NCI-H1092 treated with DMSO at 0.1 percent for 48 hours (cell line): Measurements from ENCODE around the gene CD2AP.
"Not testable (repeated sequence)": the region's sequence is repeated elsewhere in the genome, so short reads cannot be mapped to it uniquely, and the experiment has no call there.

Experiments used
- DNase-seq: peaks from one replicate; lab custom pipeline; 2025; lab: John Stamatoyannopoulos, UW

The CD2AP gene

GRCh38 chr6:47496935-47497579 is 19.5 kb downstream of the CD2AP start:
- DNase-seq: no peak

GRCh38 chr6:47502920-47503319 is 25.3 kb downstream of the CD2AP start:
- no peak for DNase-seq

- no peak for DNase-seq
These were observed 32.3 kb downstream of the CD2AP start for GRCh38 chr6:47509937-47510336.

- no peak for DNase-seq
These were observed 35.3 kb downstream of the CD2AP start for GRCh38 chr6:47512872-47513271.

GRCh38 chr6:47519279-47519678 is 41.7 kb downstream of the CD2AP start:
- no peak for DNase-seq

- DNase-seq: peak; percentile 1
These were observed 42.7 kb downstream of the CD2AP start for GRCh38 chr6:47520282-47520681.

- DNase-seq: no peak
These were observed 44.4 kb downstream of the CD2AP start for GRCh38 chr6:47521961-47522360.

GRCh38 chr6:47524136-47524845 is 46.7 kb downstream of the CD2AP start:
- no peak for DNase-seq

- no peak for DNase-seq
These were observed 47.9 kb downstream of the CD2AP start for GRCh38 chr6:47525330-47526057.

- no peak for DNase-seq
These were observed 49.7 kb downstream of the CD2AP start for GRCh38 chr6:47527274-47527673.

GRCh38 chr6:47529734-47530133 is 52.1 kb downstream of the CD2AP start:
- DNase-seq: no peak

GRCh38 chr6:47532981-47533585 is 55.5 kb downstream of the CD2AP start:
- no peak for DNase-seq

GRCh38 chr6:47534063-47534462 is 56.5 kb downstream of the CD2AP start:
- no peak for DNase-seq

- no peak for DNase-seq
These were observed 58.0 kb downstream of the CD2AP start for GRCh38 chr6:47535316-47536225.

GRCh38 chr6:47536816-47537401 is 59.3 kb downstream of the CD2AP start:
- DNase-seq: no peak

- DNase-seq: no peak
These were observed 67.6 kb downstream of the CD2AP start for GRCh38 chr6:47545223-47545622.

GRCh38 chr6:47551670-47552069 is 74.1 kb downstream of the CD2AP start:
- no peak for DNase-seq

GRCh38 chr6:47552319-47552718 is 74.7 kb downstream of the CD2AP start:
- no peak for DNase-seq

- not testable (repeated sequence) for DNase-seq
These were observed 75.7 kb downstream of the CD2AP start for GRCh38 chr6:47553243-47553642.

- not testable (repeated sequence) for DNase-seq
These were observed 78.9 kb downstream of the CD2AP start for GRCh38 chr6:47556459-47556858.

- DNase-seq: no peak
These were observed 85.6 kb downstream of the CD2AP start for GRCh38 chr6:47563162-47563561.
